ENCODE data around the gene AJM1. TPM values are rescaled to one million over a fixed set of nuclear protein-coding genes. Genes with fewer than 3 reads are reported as not detected.
"Not testable (repeated sequence)": the region's sequence is repeated elsewhere in the genome, so short reads cannot be mapped to it uniquely, and the experiment has no call there.

The AJM1 gene
- total and polyA plus RNA-seq, 2 donors (not counting 1 experiment from before 2014, with no cell fraction given), result 1.7 to 2.9 TPM

DNA sequence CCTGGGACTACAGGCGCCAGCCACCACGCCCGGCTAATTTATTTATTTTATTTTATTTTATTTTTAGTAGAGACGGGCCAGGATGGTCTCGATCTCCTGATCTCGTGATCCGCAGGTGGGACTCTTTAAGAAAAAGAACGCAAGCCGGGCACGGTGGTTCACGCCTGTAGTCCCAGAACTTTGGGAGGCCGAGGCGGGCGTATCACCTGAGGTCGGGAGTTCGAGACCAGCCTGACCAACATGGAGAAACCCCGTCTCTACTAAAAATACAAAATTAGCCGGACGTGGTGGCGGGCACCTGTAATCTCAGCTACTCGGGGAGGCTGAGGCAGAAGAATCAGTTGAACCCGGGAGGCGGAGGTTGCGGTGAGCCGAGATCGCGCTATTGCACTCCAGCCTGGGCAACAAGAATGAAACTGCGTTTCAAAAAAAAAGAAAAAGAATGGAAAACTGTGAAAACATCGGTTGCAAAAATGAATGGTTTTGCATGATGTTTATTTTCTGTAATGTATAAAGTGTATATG, 24.7 kb downstream of the AJM1 start:
- ATAC-seq (ENCODE audit: low read depth); H3K27ac ChIP-seq (ENCODE audit: low read length in 2 of 2); H3K27me3 Mint-ChIP-seq; DNase-seq; H3K9me3 Mint-ChIP-seq (ENCODE audit: insufficient read depth); H3K9me3 ChIP-seq (ENCODE audit: control extremely low read depth in 1 of 3, control insufficient read depth in 2 of 3, insufficient read depth in 1 of 3, low read length in 2 of 3); H3K27me3 ChIP-seq (replicated peaks in 1 of 4; ENCODE audit: control extremely low read depth in 1 of 4, control insufficient read depth in 3 of 4, insufficient read depth in 4 of 4, low read length in 3 of 4): not testable (repeated sequence)
- Histone ChIP-seq H4K20me1 (ENCODE audit: control insufficient read depth, insufficient read depth, low read length, poor library complexity, severe bottlenecking) (peaks cover 19% of the 10 kb centered on the region), H3K9ac (ENCODE audit: low read length) (peak overlapping the region; percentile 53), H3K36me3 (replicated peaks in 1 of 2; ENCODE audit: control extremely low read depth in 1 of 2, control insufficient read depth in 1 of 2, extremely low read depth in 1 of 2, insufficient read depth in 2 of 2, low read length in 1 of 2) (peaks cover 0 to 23% of the 10 kb centered on the region in 2 experiments), H3K4me2 (replicated peaks; ENCODE audit: low read depth, low read length, poor library complexity, severe bottlenecking) (peak overlapping the region; percentile 92), H3K79me2 (ENCODE audit: control insufficient read depth, insufficient read depth, low read length) (peaks cover 35% of the 10 kb centered on the region), H3K4me3 (ENCODE audit: control extremely low read depth in 1 of 5, extremely low read depth in 1 of 5, insufficient read depth in 1 of 5, low read depth in 2 of 5, low read length in 4 of 5) (peak overlapping the region in 4 of 5 experiments; percentile 31 to 85 (median 62)), H2AFZ (ENCODE audit: insufficient read depth, low read depth, low read length, poor library complexity, severe bottlenecking) (peak overlapping the region; percentile 68), H3K4me1 (ENCODE audit: control insufficient read depth in 2 of 2, insufficient read depth in 2 of 2, low read length in 2 of 2) (peaks cover 8 to 19% of the 10 kb centered on the region in 2 donors)
- H3K4me1 Mint-ChIP-seq, result peaks cover 18% of the 10 kb centered on the region
- peak overlapping the region; percentile 55 for H3K4me3 Mint-ChIP-seq
- 95% methylated on average over 20 of the region's 29 CpGs for WGBS (ENCODE audit: insufficient coverage)
- CTCF ChIA-PET, result interaction anchor here (1.6 kb wide), 1 partner anchor 25 kb away, joined by 3 read pairs; the partner anchor contains the start of gene AJM1
- POLR2A ChIA-PET, result interaction anchor here (0.6 to 1.5 kb wide), 3 partner anchors 14 to 67 kb away, joined by 4 to 8 read pairs (median 5); no protein-coding TSS in a partner anchor
- intact Hi-C loops (cut with micrococcal nuclease), result loop anchor here (1.0 kb wide), 4 partner anchors 15 to 76 kb away; partner anchors contain the start of genes PHPT1, TMEM141 and TRAF2
- peak overlapping the region; percentile 20 for H3K27ac Mint-ChIP-seq

DNA sequence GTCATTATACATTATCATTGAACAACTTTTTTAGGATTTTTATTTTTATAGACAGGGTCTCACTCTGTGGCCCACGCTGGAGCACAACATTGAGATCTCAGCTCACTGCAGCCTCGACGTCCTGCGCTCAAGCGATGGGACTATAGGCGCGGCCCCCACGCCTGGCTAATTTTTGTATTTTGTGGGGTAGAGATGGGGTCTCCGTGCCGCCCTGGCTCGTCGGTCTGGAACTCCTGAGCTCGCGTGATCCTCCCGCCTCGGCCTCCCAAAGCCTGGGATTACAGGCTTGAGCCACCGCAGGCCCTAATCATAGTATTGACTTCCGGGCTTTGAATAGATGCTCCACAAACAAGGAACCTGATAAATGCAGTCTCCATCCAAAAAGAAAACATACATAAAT, 25.2 kb downstream of the AJM1 start:
- peaks cover 0 to 7% (median 0%) of the 10 kb centered on the region in 3 donors for H3K9me3 ChIP-seq (ENCODE audit: control extremely low read depth in 1 of 3, control insufficient read depth in 2 of 3, insufficient read depth in 1 of 3, low read length in 2 of 3)
- Mint-ChIP-seq H3K4me3 (peak overlapping the region; percentile 70), H3K4me1 (peaks cover 18% of the 10 kb centered on the region), H3K27ac (peak overlapping the region; percentile 26), H3K9me3 (ENCODE audit: insufficient read depth) (no peaks in the 10 kb centered on the region), H3K27me3 (no peaks in the 10 kb centered on the region)
- H3K4me1 ChIP-seq (ENCODE audit: control insufficient read depth in 2 of 2, insufficient read depth in 2 of 2, low read length in 2 of 2), result peaks cover 8 to 19% of the 10 kb centered on the region in 2 donors
- H3K36me3 ChIP-seq (replicated peaks in 1 of 2; ENCODE audit: control extremely low read depth in 1 of 2, control insufficient read depth in 1 of 2, extremely low read depth in 1 of 2, insufficient read depth in 2 of 2, low read length in 1 of 2), result peaks cover 0 to 18% of the 10 kb centered on the region in 2 experiments
- H3K27ac ChIP-seq (ENCODE audit: low read length in 2 of 2), result no peak overlapping the region
- intact Hi-C loops (cut with micrococcal nuclease), result no loop called here
- H3K79me2 ChIP-seq (ENCODE audit: control insufficient read depth, insufficient read depth, low read length), result peaks cover 35% of the 10 kb centered on the region
- TF ChIP-seq, protein P1, sequence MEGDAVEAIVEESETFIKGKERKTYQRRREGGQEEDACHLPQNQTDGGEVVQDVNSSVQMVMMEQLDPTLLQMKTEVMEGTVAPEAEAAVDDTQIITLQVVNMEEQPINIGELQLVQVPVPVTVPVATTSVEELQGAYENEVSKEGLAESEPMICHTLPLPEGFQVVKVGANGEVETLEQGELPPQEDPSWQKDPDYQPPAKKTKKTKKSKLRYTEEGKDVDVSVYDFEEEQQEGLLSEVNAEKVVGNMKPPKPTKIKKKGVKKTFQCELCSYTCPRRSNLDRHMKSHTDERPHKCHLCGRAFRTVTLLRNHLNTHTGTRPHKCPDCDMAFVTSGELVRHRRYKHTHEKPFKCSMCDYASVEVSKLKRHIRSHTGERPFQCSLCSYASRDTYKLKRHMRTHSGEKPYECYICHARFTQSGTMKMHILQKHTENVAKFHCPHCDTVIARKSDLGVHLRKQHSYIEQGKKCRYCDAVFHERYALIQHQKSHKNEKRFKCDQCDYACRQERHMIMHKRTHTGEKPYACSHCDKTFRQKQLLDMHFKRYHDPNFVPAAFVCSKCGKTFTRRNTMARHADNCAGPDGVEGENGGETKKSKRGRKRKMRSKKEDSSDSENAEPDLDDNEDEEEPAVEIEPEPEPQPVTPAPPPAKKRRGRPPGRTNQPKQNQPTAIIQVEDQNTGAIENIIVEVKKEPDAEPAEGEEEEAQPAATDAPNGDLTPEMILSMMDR (IDR thresholded peaks at IDR 0.05), result no peak
- TF ChIP-seq EZH2 (IDR thresholded peaks at IDR 0.05; ENCODE audit: borderline replicate concordance, insufficient read depth, low read depth, low read length, poor library complexity, severe bottlenecking), result no peak
- H2AFZ ChIP-seq (ENCODE audit: insufficient read depth, low read depth, low read length, poor library complexity, severe bottlenecking), result no peak overlapping the region
- H3K4me2 ChIP-seq (replicated peaks; ENCODE audit: low read depth, low read length, poor library complexity, severe bottlenecking), result no peak overlapping the region
- peaks cover 19% of the 10 kb centered on the region for H4K20me1 ChIP-seq (ENCODE audit: control insufficient read depth, insufficient read depth, low read length, poor library complexity, severe bottlenecking)
- no peak overlapping the region for H3K4me3 ChIP-seq (ENCODE audit: control extremely low read depth in 1 of 5, extremely low read depth in 1 of 5, insufficient read depth in 1 of 5, low read depth in 2 of 5, low read length in 4 of 5)
- 96% methylated on average over 18 of the region's 18 CpGs for WGBS (ENCODE audit: insufficient coverage)
- no peak for ATAC-seq (ENCODE audit: low read depth)
- DNase-seq, result no peak
- ChIA-PET POLR2A (interaction anchor here (0.6 kb wide), 1 partner anchor 20 kb away, joined by 8 read pairs; no protein-coding TSS in a partner anchor), CTCF (interaction anchor here (1.6 kb wide), 1 partner anchor 25 kb away, joined by 3 read pairs; the partner anchor contains the start of gene AJM1)
- no peak overlapping the region for H3K9ac ChIP-seq (ENCODE audit: low read length)
- no peaks in the 10 kb centered on the region for H3K27me3 ChIP-seq (replicated peaks in 1 of 4; ENCODE audit: control extremely low read depth in 1 of 4, control insufficient read depth in 3 of 4, insufficient read depth in 4 of 4, low read length in 3 of 4)
